GM12875 (cell line): ENCODE results near the gene ENKUR.

Experiments used
- H3K4me3 ChIP-seq: one replicate; pipeline ENCODE4 v1.5.1; 2011; ENCODE audit warnings: low read depth, low read length, control low read depth
- TF ChIP-seq, protein P1 (sequence below): IDR thresholded peaks from 2 replicates; pipeline ENCODE4 v1.5.1; 2011; ENCODE audit warnings: low read depth, mild to moderate bottlenecking, control low read depth, inconsistent platforms, low read length, moderate library complexity, borderline replicate concordance; ENCODE audit not compliant: insufficient read depth

ENKUR gene

DNA sequence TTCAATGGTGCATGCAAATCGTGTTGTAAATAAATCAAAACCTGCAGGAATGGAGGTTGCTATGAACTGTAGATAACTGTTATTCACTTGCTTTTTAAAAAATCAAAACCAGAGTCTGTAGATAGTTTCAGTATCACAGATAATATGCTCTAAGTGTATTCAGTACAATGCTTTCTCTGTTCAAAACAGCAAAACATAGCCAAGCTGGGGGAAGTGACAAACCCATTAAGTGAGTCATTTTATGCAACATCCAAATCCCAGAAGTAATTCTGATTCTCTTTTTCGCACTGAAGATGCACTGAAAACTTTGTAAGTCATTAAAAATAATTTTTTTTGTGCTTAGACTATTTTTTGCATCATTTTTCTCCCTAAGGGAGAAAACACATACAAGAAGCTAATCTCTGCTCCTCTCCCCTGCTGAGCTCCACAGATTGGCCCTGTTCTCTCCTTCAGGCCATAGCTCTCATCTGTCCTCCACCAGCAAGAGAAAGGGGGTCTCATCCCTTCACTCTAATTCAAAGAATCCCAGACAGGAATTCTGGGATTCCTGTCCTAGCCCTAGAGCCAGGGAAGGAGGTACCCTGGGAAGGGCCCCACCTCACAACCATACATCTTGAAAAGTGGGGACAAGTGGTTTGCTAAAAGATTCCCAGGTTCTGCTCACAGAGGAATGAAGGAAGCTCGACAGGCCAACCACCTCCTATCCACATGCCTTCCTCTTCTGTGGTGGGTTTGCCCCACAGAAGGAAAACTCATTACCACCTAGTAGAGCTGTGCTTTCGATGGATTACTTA is 68.5 kb downstream of the ENKUR start:
- H3K4me3 ChIP-seq = no peak overlapping the region
- TF ChIP-seq, protein P1, sequence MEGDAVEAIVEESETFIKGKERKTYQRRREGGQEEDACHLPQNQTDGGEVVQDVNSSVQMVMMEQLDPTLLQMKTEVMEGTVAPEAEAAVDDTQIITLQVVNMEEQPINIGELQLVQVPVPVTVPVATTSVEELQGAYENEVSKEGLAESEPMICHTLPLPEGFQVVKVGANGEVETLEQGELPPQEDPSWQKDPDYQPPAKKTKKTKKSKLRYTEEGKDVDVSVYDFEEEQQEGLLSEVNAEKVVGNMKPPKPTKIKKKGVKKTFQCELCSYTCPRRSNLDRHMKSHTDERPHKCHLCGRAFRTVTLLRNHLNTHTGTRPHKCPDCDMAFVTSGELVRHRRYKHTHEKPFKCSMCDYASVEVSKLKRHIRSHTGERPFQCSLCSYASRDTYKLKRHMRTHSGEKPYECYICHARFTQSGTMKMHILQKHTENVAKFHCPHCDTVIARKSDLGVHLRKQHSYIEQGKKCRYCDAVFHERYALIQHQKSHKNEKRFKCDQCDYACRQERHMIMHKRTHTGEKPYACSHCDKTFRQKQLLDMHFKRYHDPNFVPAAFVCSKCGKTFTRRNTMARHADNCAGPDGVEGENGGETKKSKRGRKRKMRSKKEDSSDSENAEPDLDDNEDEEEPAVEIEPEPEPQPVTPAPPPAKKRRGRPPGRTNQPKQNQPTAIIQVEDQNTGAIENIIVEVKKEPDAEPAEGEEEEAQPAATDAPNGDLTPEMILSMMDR = no peak

DNA sequence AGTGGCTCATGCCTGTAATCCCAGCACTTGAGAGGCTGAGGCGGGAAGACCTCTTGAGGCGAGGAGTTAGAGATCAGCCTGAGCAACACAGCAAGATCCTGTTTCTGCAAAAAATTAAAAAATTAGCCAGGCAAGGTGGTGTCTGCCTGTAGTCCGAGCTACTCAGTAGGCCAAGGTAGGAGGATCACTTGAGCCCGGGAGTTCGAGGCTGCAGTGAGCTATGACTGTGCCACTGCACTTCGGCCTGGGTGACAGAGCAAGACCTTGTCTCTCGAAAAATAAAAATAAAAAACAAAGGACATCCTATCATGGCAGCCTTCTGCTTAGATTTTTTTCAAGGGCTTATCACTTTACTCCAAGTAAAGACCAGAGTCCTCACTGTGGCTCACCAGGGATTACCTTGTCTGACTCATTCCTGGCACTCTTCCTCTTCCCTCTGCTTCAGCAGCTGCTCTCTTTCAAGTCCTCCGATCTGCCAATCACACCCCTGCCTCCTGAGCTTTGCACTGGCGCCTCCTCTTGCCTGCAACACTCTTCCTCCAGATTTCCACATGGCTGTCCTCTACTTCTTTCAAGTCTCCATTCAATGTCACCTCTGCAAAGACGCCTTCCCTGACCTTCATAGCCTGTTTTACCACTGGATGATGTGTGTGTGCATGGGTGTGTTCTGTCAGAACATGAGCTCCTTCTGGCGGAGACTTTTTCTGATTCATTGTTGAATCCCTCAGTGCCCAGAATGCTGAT is 71.3 kb downstream of the ENKUR start:
- TF ChIP-seq, protein P1 = no peak
- H3K4me3 ChIP-seq = no peak overlapping the region

DNA sequence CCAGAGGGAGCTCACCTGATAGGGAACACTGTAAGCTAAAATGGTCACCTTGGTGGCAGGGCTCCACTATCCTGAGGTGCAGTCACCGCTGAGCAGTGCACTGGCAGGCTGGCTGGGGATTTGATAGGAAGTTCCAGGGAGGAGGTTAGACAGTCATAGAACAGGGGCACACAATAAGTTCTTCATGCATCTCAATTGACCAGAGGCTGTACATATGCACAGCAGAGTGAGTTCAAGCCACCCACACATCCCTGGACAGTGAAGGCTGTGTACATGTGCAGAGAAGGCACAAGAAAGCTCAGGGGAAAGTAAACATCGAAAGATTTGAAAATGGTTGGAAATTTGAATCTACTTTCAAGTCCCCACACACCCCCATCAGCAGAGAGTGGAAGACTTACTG is 77.4 kb downstream of the ENKUR start:
- TF ChIP-seq, protein P1 = no peak
- H3K4me3 ChIP-seq = no peak overlapping the region

DNA sequence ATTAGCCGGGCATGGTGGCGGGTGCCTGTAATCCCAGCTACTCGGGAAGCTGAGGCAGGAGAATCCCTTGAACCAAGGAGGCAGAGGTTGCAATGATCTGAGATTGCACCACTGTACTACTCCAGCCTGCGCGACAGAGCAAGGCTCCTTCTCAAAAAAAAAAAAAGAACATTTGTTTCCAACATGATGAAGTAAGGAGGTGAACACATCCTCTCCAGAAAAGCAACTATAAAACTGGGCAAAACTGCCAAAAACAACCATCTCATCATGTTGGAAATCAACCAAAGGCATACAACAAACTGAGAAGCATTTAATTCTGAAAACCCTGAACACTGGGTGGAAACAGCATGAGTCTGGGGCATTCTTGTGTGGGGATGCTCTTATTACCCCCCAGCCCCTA is 77.9 kb downstream of the ENKUR start:
- no peak overlapping the region for H3K4me3 ChIP-seq

DNA sequence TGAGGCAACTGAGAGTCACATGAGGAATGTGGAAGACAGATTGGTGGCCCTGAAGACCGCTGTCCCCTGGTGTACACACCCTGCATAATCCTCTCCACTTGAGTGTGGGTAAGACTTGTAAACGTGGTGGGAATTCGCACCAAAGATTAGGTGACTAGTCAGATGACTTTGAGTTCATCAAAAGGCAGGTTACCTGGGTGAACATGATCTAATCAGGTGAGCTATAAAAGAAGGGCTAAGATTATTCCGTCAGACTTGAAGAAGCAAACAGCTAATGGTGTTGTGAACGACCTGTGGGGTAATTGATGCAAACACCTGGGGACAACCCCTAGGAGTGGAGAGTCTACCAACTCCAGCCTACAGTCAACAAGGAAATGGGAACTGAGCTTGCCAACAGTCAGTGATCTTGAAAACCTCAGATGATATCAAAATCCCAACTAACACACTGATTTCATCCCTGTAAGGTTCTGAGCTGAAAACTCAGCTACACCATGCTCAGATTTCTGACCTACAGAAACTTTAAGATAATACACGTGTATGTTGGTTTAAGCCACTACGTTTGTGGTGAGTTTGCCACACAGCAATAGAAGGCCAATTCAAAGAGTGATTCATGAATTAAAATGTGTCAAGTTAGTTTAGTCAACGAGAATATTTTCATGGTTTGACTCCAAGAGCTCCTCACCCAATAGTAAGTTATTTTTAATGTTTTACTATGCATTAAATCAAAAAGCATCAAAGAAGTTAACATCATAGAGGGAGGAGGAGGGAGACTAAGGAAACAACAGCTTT is 80.3 kb downstream of the ENKUR start:
- TF ChIP-seq, protein P1 = no peak
- no peak overlapping the region for H3K4me3 ChIP-seq

More for the DNA sequence above, 77.9 kb downstream of the ENKUR start:
- TF ChIP-seq, protein P1 = no peak
